ENCODE data around the gene KIFAP3. TPM values are rescaled to one million over a fixed set of nuclear protein-coding genes. Genes with fewer than 3 reads are reported as not detected.

The KIFAP3 gene
- total RNA-seq, 1 donor from 2014 or later, result 275 TPM

Small RNAs within 50 kb of the gene (small RNA-seq; reads per million reads assigned to genes)
- gene MRPS10P1, result not detected

Other genes with a start within 250 kb of the KIFAP3 start
- 11.0 TPM for gene SCYL3, start 180.8 kb downstream of the KIFAP3 start, total RNA-seq
- 0.41 TPM for gene NTMT2, start 71.3 kb upstream of the KIFAP3 start, total RNA-seq

Measured in frontal cortex (tissue), 1 donor.